Ovary (tissue), 9 donors: Measurements from ENCODE around the gene MSI2. TPM values are rescaled to one million over a fixed set of nuclear protein-coding genes. Genes with fewer than 3 reads are reported as not detected.

Experiments
- DNase-seq, 5 donors: peaks; one replicate each; pipeline ENCODE4 v3.0.0-alpha.2; 2019 to 2020
- H3K27ac ChIP-seq, 2 donors: fragments of 200-600 bp; one replicate each; pipeline versions ENCODE4 v1.5.1 to v1.8.0; 2019 to 2022
- H3K27me3 ChIP-seq: fragments of 200-600 bp; one replicate; pipeline ENCODE4 v1.8.0; 2022
- H3K36me3 ChIP-seq: fragments of 200-600 bp; sonication (generic); one replicate; pipeline ENCODE4 v1.5.1; 2019
- H3K4me1 ChIP-seq: one replicate; pipeline ENCODE4 v1.8.1; 2013; ENCODE audit warnings: mild to moderate bottlenecking, moderate library complexity; ENCODE audit not compliant: insufficient read depth
- H3K4me3 ChIP-seq: fragments of 200-600 bp; sonication (generic); one replicate; pipeline ENCODE4 v1.5.1; 2017
- H3K9me3 ChIP-seq, 2 donors: fragments of 200-600 bp in 1 of 2; sonication (generic) in 1 of 2; one replicate each; pipeline versions ENCODE4 v1.5.1 to v1.8.1; 2013 to 2019; ENCODE audit warnings: mild to moderate bottlenecking in 1 of 2, moderate library complexity in 1 of 2
- CTCF ChIP-seq, 3 donors: fragments of 450-650 bp in 2 of 3; fragments of 200-600 bp in 1 of 3; IDR thresholded peaks; one replicate each; pipeline versions ENCODE4 v1.5.1 to v1.8.0; 2016 to 2022; ENCODE audit warnings: antibody characterized with exemption in 3 of 3, mild to moderate bottlenecking in 1 of 3
- EP300 ChIP-seq: sonication (generic); formaldehyde crosslinking; IDR thresholded peaks from one replicate; pipeline ENCODE4 v1.6.1; 2017; ENCODE audit warnings: antibody characterized with exemption
- POLR2A ChIP-seq: fragments of 450-650 bp; IDR thresholded peaks from one replicate; pipeline ENCODE4 v1.6.1; 2017; ENCODE audit warnings: antibody characterized with exemption, mild to moderate bottlenecking, moderate library complexity
- WGBS, 3 donors: extraction: QIAGEN DNeasy Blood & Tissue Kit in 1 of 3; methylation state at CpG; one replicate each; pipeline versions ENCODE4 v1.1.5 to v1.1.7; 2013 to 2017; 5-methylcytosine and 5-hydroxymethylcytosine counted together
- intact Hi-C, 4 donors: fragments of 100-400 bp; cut with DNase I; formaldehyde crosslinking; loops; one replicate each; pipeline versions ENCODE4 v1.11.0 to v1.15.1; 2022 to 2023
- polyA plus RNA-seq, 2 donors: library from polyadenylated mRNA; stranded (reverse); fragments of 200-250 nt in 1 of 2; fragments of 350-450 nt in 1 of 2; fragmentation: Illumina TruSeq in 1 of 2; extraction: RNeasy Lipid Tissue Mini Kit (QIAGEN cat#74804) in 1 of 2; gene quantifications; one replicate each; pipeline ENCODE4 v1.2.3, GENCODE V29; 2013 to 2014
- total RNA-seq, 7 donors: library from RNA; depleted of rRNA in 2 of 7; stranded (reverse); fragments of >200 nt in 2 of 7; fragmentation: NEBNext Ultra II Directional in 3 of 7; extraction: Animal tissue kit (Norgen Biotek cat#: 25700) in 3 of 7; gene quantifications; one replicate each; pipeline versions ENCODE4 v1.1.0 to v1.2.4, GENCODE V29; 2016 to 2023
- donor health status: DM: no; HTN: no; CAD: no; lungs with moderate emphysema.
- donor health status: DM: no; HTN: no; CAD: no.
- donor health status: Bipolar disorder and iron deficiency.
- donor health status: DM: yes; HTN: yes; CAD: no.
- donor health status: DM: no; HTN: no; CAD: no.
- donor health status: DM: yes; HTN: yes; CAD: no.

The MSI2 gene
- total and polyA plus RNA-seq, 9 donors, result 43.1 to 199 (median 120) TPM

- intact Hi-C loops, result loop anchor here in 1 of 4 donors (10.0 kb wide), 1 partner anchor 169 kb away; no protein-coding TSS in a partner anchor
Observed at GRCh38 chr17:57413848-57414651, 157.7 kb downstream of the MSI2 start.

GRCh38 chr17:57415751-57416207, 159.5 kb downstream of the MSI2 start:
- no peak overlapping the region for H3K4me3 ChIP-seq
- TF ChIP-seq EP300 (no peak), CTCF (IDR thresholded peaks at IDR 0.05) (no peak), POLR2A (no peak)
- peaks cover 8% of the 10 kb centered on the region for H3K4me1 ChIP-seq
- WGBS, 3 donors, result 11 to 30% (median 16%) methylated on average over 3 of the region's 3 CpGs
- no peaks in the 10 kb centered on the region for H3K27me3 ChIP-seq
- H3K9me3 ChIP-seq, result no peaks in the 10 kb centered on the region
- no peaks in the 10 kb centered on the region for H3K36me3 ChIP-seq
- H3K27ac ChIP-seq, result peak overlapping the region in 1 of 2 donors; percentile 21
- intact Hi-C loops, result loop anchor here in 1 of 4 donors (10.0 kb wide), 1 partner anchor 171 kb away; no protein-coding TSS in a partner anchor
- peak in 3 of 5 donors; percentile 50 to 56 (median 50) for DNase-seq

More at GRCh38 chr17:57413848-57414651, 157.7 kb downstream of the MSI2 start:
- DNase-seq, result no peak
- no peak for TF ChIP-seq EP300
- TF ChIP-seq POLR2A, result no peak
- TF ChIP-seq CTCF (IDR thresholded peaks at IDR 0.05), result no peak
- Histone ChIP-seq H3K9me3 (no peaks in the 10 kb centered on the region), H3K4me1 (peaks cover 8% of the 10 kb centered on the region), H3K27me3 (no peaks in the 10 kb centered on the region), H3K4me3 (no peak overlapping the region), H3K36me3 (no peaks in the 10 kb centered on the region), H3K27ac (no peak overlapping the region)
- 86 to 89% (median 88%) methylated on average over 9 of the region's 9 CpGs for WGBS, 3 donors

GRCh38 chr17:57416369-57416768, 160.0 kb downstream of the MSI2 start:
- Histone ChIP-seq H3K4me1 (peaks cover 9% of the 10 kb centered on the region), H3K27me3 (no peaks in the 10 kb centered on the region), H3K4me3 (no peak overlapping the region), H3K9me3 (no peaks in the 10 kb centered on the region), H3K27ac (no peak overlapping the region), H3K36me3 (no peaks in the 10 kb centered on the region)
- intact Hi-C loops, result loop anchor here in 1 of 4 donors (10.0 kb wide), 1 partner anchor 172 kb away; no protein-coding TSS in a partner anchor
- no peak for TF ChIP-seq CTCF (IDR thresholded peaks at IDR 0.05)
- TF ChIP-seq EP300, result no peak
- no peak for TF ChIP-seq POLR2A
- DNase-seq, result no peak
- WGBS, 3 donors, result 60 to 66% (median 64%) methylated on average over 7 of the region's 7 CpGs

- Histone ChIP-seq H3K4me1 (peaks cover 9% of the 10 kb centered on the region), H3K36me3 (no peaks in the 10 kb centered on the region), H3K4me3 (no peak overlapping the region), H3K9me3 (no peaks in the 10 kb centered on the region), H3K27me3 (no peaks in the 10 kb centered on the region), H3K27ac (no peak overlapping the region)
- no peak for DNase-seq
- intact Hi-C loops, result loop anchor here in 1 of 4 donors (10.0 kb wide), 1 partner anchor 173 kb away; no protein-coding TSS in a partner anchor
- 57 to 85% (median 75%) methylated on average over 7 of the region's 7 CpGs for WGBS, 3 donors
- TF ChIP-seq CTCF (IDR thresholded peaks at IDR 0.05), result no peak
- no peak for TF ChIP-seq POLR2A
- TF ChIP-seq EP300, result no peak
Observed at GRCh38 chr17:57417956-57418355, 161.6 kb downstream of the MSI2 start.
